Breast epithelium (tissue), 3 donors: ENCODE measurements around the gene PIK3R6.

ENCODE experiments used
- POLR2A ChIP-seq: fragments of 450-650 bp; IDR thresholded peaks from one replicate; pipeline ENCODE4 v1.6.1; 2016; ENCODE audit warnings: antibody characterized with exemption, mild to moderate bottlenecking, moderate library complexity
- POLR2AphosphoS5 ChIP-seq, 3 donors: sonication (generic); formaldehyde crosslinking; IDR thresholded peaks; one replicate each; pipeline ENCODE4 v1.6.1; 2017; ENCODE audit warnings: antibody characterized with exemption in 3 of 3
- TF ChIP-seq, protein P1 (sequence below), 3 donors: fragments of 450-650 bp; IDR thresholded peaks; one replicate each; pipeline ENCODE4 v1.5.1; 2016 to 2017; ENCODE audit warnings: antibody characterized with exemption in 3 of 3, mild to moderate bottlenecking in 3 of 3, moderate library complexity in 3 of 3

DNA sequence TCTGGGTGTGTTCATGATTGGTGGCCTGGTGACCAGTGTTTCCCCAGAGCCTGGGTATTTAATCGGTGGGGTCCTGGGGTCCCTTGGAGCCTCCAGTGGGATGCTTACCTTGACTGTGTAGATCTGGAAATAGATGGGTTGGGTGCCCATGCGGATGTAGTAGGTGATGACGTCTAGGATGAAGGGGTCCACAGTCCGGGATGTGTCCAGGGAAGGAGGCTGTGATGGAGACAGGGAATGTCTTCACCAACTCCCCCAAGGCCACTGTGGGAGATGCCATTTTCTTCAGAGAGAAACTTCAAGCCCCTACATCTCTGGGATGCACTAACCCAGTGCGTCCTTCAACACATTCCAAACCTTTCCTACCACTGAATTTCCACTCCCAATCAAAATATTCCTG is 44.2 kb downstream of the PIK3R6 start:
- TF ChIP-seq, protein P1, sequence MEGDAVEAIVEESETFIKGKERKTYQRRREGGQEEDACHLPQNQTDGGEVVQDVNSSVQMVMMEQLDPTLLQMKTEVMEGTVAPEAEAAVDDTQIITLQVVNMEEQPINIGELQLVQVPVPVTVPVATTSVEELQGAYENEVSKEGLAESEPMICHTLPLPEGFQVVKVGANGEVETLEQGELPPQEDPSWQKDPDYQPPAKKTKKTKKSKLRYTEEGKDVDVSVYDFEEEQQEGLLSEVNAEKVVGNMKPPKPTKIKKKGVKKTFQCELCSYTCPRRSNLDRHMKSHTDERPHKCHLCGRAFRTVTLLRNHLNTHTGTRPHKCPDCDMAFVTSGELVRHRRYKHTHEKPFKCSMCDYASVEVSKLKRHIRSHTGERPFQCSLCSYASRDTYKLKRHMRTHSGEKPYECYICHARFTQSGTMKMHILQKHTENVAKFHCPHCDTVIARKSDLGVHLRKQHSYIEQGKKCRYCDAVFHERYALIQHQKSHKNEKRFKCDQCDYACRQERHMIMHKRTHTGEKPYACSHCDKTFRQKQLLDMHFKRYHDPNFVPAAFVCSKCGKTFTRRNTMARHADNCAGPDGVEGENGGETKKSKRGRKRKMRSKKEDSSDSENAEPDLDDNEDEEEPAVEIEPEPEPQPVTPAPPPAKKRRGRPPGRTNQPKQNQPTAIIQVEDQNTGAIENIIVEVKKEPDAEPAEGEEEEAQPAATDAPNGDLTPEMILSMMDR (IDR thresholded peaks at IDR 0.05), result no peak
- TF ChIP-seq POLR2AphosphoS5 (IDR thresholded peaks at IDR 0.05) (no peak), POLR2A (no peak)
